Suppressor macrophage treated with lipopolysaccharide for 1 hour (primary cell): ENCODE data around the gene TESK2.
"Not testable (repeated sequence)": the region's sequence is repeated elsewhere in the genome, so short reads cannot be mapped to it uniquely, and the experiment has no call there.

ENCODE experiments used
- DNase-seq, 3 donors: peaks; one replicate each; pipeline ENCODE4 v3.0.0-alpha.2; 2020 to 2022

Gene TESK2

GRCh38 chr1:45467353-45467752, 23.6 kb downstream of the TESK2 start:
- DNase-seq, result not testable (repeated sequence)

DNA sequence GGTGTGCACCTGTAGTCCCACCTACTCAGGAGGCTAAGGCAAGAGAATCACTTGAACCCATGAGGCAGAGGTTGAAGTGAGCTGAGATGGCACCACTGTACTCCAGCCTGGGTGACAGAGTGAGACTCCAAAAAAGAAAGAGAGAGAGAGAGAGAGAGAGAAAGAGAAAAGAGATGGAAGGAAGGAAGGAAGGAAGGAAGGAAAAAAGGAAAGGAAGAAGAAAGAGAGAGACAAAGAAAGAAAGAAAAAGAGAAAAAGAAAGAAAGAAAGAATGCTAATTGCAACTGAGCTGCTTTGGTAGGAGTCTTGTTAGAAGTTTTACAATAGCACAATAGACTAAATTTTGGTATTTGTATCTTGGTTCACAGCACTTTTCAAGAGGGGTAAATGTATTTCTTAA, 25.7 kb downstream of the TESK2 start:
- DNase-seq, result no peak

- no peak for DNase-seq
Observed at GRCh38 chr1:45458894-45459293, 32.1 kb downstream of the TESK2 start.

DNA sequence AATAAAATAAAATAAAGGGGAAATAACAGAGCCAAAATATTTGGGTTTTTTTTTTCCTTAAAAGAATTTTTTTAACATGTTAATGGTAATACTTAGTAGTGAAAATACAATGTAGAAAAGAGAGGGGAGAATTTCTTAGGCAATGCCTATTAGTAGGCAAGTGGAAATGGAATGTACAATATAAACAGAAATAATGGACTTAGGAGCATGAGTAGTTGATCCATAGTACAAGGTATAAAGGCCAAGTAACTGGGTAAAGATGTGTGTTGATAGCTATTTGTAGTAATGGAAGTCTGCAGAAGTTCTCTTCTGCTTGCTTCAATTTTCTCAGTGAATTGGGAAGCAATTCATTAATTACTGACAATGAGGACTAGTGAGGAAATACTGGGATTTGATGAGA, 34.4 kb downstream of the TESK2 start:
- DNase-seq, result no peak

DNA sequence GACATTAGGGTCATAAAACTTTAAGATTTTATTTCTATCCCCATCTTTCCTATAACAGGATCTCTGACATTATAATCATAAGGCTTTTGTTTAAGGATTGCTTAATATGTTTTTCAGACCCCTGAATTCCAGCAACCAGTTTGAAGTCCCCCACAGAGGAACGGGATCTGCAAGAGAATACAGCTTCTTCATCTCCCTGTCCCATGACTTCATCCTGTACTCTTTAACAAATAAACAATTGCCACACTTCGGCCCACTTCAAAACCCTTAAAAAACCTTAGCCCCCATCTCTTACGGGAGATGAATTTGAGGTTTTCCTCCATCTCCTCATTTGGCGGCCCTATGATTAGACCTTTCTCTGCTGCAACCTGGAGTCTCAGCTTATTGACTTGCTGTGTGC, 35.8 kb downstream of the TESK2 start:
- DNase-seq, result no peak

- DNase-seq, result no peak
Observed at GRCh38 chr1:45454464-45454863, 36.5 kb downstream of the TESK2 start.

DNA sequence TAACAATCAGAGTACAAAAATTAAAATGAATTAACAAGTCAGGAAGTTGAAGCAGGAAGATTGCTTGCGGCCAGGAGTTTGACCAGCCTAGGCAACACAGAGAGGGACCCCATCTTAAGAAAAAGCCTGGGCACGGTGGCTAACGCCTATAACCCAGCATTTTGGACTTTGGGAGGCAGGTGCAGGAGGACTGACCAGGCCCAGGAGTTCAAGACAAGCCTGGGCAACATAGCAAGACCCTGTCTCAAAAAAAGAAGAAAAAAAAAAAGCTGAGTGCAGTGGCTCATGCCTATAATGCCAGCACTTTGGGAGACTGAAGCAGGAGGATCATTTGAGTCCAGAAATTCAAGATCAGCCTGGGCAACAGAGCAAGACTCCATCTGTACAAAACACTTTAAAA, 38.5 kb downstream of the TESK2 start:
- DNase-seq, result no peak

GRCh38 chr1:45448357-45448756, 42.6 kb downstream of the TESK2 start:
- no peak for DNase-seq

DNA sequence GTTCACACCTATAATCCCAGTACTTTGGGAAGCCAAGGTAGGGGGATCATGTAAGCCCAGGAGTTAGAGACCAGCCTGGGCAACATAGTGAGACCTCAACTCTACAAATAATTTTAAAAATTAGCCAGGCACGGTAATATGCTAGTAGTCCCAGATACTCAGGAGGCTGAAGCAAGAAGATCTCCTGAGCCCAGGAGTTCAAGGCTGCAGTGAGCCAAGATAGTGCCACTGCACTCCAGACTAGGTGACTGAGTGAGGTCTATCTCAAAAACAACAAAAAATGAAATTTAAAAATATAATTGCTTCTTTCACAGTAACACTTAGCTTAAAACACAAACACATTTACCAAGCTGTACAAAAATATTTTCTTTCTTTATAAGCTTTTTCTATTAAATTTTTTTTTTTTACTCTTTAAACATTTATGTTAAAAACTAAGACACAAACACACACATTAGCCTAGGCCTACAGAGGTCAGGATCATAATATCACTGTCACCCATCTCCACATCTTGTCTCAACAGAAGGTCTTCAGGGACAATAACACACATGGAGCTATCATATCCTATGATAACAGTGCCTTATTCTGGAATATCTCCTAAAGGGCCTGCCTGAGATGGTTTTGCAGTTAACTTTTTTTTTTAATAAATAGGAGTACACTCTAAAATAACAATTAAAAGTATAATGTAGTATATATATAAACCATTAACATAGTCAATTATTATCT, 43.9 kb downstream of the TESK2 start:
- no peak for DNase-seq

DNA sequence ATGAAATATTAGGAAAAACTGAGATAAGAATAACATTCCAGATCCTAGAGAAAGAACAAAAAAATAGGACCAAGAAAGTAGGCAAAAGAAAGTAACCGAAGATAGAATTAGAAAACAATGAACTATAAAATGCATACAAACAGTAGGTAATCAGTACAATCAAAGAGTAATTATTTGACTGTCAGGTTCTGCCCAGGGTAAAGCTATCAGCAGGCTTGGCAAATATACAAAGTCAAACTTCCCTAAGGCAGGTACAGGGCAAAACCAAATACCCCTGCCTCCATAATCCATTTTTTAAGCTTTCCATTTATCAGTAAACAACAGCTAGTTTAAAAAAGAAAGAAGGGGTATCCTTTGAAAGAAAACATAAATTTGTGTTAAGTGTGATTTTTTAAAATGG, 44.4 kb downstream of the TESK2 start:
- DNase-seq, result no peak

GRCh38 chr1:45444609-45445131, 46.3 kb downstream of the TESK2 start:
- DNase-seq, result peak in 1 of 3 donors; percentile 15

GRCh38 chr1:45443580-45444446, 47.1 kb downstream of the TESK2 start:
- DNase-seq, result no peak

DNA sequence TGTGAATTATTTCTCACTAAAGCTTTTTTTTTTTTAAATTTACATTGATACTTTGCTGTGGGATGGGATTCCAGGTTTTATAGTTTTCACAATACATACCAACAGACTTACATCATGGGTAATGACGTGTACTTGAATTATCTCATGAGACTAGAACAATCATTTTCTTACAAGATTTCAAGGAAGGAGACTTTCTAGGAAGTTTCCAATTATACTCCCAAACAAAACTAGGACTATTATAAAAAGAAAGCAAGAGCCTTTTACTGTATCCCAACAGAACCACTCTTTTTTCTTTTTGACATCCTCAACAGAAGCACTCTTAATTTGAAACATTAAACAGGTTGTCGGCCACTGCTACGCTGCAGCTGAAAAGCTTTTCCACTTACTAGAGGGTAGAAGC, 48.7 kb downstream of the TESK2 start:
- DNase-seq, result no peak

DNA sequence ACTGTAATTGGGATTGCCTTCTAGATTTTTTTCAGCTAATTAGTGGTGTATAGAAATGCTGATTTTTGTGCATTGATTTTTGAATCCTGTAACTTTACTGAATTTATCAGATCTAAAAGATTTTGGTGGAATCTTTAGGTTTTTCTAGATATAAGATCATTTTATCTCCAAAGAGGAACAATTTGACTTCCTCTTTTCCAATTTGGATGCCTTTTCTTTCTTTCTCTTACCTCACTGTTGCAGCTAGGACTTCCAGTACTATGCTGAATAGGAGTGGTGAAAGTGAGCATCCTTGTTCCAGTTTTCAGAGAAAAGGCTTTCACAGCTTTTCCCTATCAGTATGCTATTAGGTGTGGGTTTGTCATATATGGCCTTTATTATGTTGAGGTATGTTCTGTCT, 53.6 kb downstream of the TESK2 start:
- DNase-seq, result peak; percentile 11 to 32 (median 29)

DNA sequence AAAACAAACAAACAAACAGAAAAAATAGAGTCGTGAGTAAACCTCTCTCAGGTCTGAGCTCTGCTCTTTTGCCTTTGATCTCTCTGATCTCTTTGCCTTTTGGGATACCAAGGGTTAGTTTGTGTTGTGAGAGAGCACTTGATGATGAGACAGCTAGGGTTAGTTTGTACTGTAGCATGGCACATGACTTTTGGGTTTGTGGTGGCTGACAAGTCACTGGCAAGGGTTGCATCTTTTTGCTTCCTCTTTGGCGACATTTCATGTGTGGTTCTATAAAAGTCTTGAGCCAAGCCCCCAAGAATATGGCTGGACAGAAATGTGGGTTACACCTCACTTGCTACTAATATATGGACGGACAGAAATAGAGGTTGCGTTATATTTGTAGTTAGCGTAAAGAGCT, 60.5 kb downstream of the TESK2 start:
- DNase-seq, result peak; percentile 59 to 74 (median 64)

GRCh38 chr1:45429561-45430159, 61.3 kb downstream of the TESK2 start:
- DNase-seq, result peak in 1 of 3 donors; percentile 22

GRCh38 chr1:45423906-45424678, 66.9 kb downstream of the TESK2 start:
- DNase-seq, result peak; percentile 44 to 80 (median 80)

GRCh38 chr1:45421935-45422334, 69.0 kb downstream of the TESK2 start:
- no peak for DNase-seq

GRCh38 chr1:45414746-45415145, 76.2 kb downstream of the TESK2 start:
- no peak for DNase-seq

DNA sequence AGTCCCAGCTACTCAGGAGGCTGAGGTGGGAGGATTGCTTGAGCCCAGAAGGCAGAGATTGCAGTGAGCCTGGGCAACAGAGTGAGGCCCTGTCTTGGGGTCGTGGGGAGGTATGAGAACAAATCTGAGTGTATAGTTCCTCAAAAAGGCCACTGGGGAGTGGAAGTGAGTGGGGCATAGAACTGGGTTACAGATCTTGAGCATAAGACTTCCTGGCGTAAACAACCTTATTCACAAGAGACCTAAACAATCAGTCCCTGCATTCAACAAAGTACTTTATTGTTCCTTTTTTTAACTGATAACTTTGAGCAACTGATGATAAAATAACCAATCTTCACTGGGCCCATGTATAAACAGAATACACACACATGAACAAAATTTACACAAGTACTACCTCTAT, 78.1 kb downstream of the TESK2 start:
- no peak for DNase-seq

DNA sequence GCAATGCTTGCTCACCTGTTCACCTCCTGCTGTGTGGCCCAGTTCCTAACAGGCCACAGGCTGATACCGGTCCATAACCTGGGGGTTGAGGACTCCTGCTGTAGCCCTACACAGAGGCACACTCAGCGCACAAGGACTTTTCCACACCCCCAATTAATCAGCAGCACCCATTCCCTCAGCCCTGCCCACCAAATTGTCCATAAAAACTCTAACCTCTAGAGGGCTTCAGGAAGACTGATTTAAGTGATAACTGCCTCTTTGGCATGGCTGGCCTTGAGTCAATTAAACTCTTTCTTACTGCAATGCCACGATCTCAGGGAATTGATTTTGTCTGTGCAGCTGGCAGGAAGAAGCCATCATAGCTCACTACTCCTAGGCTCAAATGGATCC, 79.5 kb downstream of the TESK2 start:
- no peak for DNase-seq

DNA sequence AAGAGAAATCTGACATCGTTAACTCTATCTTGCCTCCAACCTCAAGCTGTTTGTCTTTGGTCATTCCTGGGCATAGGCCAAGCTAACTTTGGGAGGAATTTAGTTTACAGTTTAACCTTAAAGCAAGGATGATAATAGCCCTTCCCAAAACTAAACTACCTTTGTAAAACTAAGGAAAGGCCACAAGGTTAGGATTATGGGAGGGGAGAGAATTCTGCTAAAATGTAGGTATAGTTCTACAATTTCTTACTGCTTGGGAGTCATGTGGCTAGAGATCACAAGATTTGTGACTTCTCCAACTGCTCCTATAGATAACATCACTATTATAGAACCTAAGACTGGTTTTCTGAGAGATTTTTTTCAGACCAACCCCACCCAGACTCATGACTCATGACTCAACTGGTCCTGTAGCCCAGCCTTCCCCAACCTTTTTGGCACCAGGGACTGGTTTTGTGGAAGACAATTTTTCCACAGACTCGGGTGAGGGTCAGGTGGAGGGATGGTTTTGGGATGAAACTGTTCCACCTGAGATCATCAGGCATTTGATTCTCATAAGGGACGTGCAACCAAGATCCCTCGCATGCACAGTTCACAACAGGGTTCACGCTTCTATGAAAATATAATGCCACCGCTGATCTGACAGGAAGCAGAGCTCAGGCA, 80.0 kb downstream of the TESK2 start:
- peak; percentile 51 to 55 (median 52) for DNase-seq
